HG03442 (cell line): ENCODE data around the gene PPP1R16B.
A peak's percentile ranks its signal among the peaks of the same experiment; 100 is the strongest.

Source experiments
- ATAC-seq: cut with Tn5 transposase; IDR thresholded peaks from one replicate; pipeline ENCODE4 v1.9.1; 2021; ENCODE audit warnings: mild to moderate bottlenecking, moderate library complexity; ENCODE audit not compliant: unreplicated experiment

PPP1R16B gene

DNA sequence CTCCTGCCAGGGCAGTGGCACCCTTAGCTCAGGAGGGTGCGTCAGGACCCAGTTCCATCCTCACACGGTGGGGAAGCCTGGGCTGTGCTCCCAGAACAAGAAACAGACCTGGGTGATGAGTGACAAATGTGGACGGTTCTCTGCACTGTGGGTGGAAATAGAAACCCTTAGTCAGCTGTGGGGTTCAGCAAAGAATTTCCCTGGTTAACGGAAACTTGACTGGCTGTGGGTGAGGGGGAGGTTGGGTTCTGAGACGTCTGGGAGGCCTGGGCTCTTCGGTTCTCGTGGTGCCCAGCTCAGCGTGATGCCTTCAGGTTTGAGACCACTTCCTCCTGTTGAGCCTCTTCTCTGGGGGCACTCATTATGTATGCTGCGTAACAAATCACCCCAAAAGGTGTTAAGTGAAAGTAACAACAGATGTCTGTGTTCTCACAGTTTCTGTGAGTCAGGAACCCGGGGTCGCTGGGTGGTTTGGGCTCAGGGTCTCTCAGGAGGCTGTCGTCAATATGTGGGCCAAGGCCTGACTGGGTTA is 67.6 kb downstream of the PPP1R16B start:
- ATAC-seq = peak; percentile 45

DNA sequence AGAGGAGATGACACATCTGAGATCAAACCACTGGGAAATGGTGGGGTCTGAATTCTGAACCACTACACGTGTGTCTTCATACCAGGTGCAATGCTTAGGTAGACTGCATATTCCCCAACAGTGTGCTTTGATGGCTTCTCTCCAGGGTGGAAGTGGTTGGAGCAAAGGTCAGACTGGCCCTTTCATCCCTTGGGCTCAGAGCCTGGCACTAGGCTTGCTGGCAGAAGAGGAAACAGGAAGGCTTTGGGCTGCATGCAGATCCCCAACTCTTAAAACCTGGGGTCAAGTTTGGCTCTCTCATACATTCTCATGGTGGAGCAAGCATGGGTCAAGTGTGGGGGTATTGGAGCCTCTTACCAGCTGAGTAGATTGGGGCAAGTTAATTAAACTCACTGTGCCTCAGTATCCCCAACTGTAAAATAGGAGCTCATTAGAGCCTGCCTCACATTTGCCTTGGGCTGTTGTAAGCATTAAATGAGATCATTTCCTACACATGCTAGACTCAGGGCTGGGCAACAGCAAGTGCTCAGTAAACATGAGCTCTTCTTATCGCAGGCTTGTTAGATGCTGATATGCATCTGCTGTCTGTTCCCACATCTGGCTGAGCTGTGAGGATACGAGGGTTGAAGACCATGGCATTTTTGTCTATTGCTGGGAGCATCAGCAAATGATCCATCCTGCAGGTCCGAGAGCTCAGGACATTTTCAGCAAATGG is 69.1 kb downstream of the PPP1R16B start:
- ATAC-seq = no peak

DNA sequence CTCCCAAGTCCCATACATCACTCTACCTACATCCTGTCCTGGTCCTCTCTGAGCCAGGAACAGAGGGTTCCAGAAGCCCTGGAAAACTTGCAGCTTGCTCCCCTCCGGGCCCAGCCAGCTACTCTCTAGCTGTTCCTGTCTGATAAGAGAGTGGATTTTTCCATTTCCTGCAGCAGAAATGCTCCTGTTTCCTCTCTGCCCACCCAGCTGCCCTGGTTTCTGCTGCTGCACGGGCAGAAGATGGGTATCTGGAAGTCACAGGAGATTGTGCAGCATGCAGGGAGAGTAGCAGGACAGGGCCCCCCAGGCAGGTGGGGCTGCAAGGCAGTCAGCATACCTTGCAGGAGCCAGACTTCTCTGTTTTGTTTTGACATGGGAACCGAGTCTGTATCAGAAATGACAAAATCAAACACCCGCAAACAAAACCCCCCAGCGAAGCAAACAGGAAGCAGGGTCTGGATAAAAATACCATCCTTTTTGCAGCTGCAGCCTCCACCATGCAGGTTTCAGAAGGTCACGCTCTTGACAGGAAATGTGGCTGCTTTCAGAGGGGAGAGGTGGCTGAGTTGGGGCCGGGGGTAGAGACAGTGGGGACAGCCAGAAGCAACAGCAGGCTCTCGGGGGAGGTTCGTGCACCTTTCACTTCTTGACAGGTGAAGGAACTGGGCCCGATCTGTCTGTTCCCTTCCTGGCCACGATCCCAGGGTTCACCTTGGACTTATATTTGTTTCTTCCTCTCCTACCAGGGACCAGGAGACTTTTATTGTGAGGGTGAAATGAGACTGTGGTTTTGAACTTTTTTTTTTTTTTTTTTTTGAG is 69.9 kb downstream of the PPP1R16B start:
- peak; percentile 46 for ATAC-seq

DNA sequence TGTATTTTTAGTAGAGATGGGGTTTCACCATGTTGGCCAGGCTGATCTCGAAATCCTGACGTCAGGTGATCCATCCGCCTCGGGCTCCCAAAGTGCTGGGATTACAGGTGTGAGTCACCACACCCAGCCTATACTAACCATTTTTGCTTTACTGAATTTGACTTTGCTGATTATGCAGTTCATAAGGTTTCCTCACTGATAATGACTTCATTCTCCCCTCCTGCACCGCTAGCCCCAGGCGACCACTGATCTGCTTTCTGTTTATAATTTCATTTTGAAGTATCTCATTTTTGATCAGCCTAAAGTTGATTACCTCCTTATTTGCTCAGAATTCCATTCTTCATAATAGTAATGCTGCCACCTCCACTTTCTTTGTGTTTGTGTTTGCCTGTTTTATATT is 72.0 kb downstream of the PPP1R16B start:
- no peak for ATAC-seq

DNA sequence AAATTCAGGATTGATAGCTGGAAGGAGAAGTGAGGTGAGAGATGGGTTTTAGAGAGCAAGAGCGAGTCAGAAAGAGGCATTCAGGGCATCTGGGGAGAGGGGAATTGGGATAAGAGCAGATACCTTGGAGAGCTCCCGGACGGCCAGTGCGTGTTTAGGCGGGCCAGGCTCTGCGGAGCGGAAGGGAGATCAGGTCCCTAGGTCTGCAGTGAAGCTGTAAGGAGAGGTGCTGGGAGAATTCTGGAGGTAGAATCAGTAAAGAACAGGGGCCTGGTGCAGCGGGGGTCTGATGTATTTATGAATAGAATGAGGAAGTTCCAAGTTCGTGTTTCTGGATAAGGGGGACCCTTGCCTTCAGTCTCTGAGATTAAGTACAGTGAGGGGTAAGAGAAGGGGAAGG is 73.4 kb downstream of the PPP1R16B start:
- no peak for ATAC-seq

DNA sequence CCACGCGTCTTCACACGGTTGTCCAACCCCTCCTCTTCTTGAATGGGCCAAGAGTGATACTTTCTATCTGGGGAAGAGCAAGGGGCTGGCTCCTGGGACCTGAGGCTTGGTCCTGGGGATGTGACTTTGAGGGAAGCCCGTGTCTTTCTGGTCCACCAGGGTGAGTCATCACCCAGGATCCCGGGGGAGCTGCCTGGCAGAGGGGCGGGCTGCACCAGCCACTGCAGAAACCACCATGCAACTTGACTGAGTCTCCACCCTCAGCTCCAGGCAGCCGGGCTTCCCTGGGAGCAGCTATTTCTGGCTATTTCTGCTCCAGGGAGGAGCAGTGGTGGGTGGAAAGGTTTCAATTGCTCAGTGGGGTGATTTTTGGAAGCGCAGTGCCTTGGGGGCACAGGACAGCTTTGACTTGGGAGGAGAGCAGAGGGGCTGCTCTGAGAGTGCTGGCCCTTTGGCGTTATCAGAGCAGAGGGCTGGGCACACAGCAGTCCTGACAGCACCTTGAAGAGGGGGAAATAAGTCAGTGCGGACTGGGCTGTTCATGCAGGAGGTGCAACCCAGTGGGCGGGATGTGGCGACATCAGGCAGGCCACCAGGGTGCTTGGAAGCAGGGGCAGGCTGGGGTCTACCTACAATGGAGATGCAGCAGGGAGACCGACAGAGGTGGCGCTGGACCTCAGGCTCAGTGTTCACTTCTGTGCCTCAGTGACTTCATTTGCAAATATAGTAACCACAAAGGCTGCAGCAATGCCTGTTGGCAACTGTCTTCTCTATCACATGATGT is 75.6 kb downstream of the PPP1R16B start:
- no peak for ATAC-seq

DNA sequence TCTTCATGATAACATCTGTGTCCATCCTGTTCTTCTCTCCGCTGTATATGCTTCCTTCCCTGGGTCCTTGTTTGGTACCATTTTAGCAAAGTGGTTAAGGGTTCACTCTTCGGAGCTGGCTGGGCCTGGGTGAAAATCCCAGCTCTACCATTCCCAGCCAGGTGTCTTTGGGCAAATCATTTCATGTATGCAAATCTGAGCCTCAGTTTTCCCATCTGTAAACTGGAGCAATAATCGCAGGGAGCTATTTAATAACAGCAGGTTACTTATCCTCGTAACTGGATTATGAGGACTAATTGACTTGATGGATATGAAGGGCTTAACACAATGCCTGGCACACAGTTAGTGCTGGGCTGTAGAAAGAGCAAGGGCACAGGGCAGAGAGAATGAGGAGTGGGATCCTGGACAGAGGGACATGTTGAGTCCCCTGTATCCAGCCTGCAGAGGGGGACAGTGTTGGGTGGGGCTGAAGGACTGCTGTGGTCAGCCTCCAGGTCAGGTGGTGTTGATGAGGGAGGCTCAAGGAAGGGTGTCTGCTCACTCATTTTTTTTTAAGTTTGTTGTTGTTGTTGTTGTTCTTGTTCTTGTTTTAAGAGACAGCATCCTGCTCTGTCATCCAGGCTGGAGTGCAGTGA is 76.4 kb downstream of the PPP1R16B start:
- ATAC-seq = no peak

DNA sequence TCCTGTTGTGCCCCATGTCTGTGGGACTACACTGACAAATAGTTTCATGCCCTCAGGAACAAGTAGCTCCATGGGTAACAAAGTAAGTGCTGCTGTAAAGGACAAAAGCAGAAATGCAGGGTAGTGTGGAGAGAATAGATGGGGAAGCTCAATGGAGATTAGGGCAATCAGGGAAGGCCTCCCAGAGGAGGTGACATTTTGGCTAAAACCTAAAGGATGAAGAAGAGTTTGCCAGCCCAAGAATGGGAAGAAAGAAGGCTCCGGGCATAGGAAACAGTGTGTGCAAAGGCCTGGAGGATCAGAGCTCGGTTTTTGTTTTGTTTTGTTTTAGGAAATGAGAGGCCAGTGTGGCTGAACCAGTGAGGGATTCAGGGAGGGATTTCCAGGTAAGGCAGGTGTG is 77.1 kb downstream of the PPP1R16B start:
- no peak for ATAC-seq

DNA sequence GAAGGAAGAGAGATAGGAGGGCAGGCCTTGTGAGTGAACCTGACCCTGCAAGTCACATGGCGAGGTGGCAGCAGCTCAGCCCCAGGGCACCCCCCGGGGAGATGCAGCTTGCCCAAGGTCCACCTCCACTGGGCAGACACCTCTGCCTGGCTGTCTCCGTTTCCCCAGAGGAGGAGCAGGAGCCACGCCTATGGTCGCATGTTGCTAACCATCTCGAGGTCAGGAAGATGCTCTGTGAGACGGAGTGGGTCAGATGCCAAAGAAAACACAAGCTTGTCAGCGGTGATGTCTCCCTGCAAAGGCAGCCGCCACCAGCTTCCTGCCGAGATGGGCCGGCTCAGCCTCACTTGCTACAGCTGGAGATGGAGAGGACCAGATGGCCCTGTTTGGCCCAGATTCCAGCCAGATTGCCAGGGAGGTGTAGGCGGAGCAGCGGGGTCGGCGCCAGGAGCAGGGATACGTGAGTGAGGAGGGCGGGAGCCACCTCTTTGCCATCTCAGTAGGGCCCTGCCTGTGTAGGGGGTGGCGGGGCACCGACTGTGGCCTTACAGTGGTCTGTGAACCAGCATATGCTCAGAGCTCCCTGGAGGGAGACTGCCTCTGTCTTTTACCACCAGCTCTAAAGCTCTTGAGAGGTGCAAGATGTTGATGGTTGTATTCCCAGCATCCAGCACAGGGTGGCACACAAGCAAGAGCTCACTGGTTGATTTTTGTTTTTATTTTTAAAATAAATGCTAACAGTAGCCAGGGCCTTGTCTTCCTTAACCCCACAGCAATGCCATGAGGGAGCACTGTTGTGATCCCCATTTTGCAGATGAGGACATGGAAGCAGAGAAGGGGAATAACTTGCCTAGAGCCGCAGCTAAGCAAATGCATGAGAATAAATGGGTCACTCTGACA is 77.8 kb downstream of the PPP1R16B start:
- ATAC-seq = no peak

DNA sequence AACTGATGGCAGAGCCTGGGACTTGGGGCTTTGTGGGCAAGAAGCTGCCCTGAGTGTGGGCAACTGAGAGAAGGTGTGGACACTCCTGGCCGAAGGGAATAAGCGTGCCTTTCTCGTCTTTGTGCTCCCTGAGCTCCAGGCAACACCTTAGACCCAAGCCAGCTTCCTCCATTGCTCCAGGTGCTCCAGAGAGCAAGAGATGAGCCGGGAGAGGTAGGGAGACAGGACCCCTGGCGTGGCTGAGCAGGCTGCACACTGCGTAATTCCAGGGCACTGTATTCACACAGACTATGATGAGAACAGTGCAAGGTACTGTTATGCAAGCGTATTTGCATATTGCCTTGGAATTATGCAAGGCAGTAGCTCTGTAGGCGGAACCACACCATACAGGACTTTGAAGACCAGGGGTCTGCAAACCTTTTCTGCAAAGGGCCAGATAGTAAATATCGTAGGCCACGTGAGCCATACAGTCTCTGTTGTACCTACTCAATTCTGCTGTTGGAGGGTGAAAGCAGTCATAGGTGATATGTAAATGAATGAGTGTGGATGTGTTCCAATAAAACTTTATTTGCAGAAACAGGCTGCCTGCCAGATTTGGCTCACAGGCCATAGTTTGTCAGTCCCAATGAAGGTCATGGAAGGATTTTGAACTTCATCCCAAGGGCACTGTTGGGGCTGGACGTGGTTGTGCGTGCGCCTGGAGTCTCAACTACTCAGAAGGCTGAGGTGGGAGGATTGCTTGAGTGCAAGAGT is 78.7 kb downstream of the PPP1R16B start:
- no peak for ATAC-seq

DNA sequence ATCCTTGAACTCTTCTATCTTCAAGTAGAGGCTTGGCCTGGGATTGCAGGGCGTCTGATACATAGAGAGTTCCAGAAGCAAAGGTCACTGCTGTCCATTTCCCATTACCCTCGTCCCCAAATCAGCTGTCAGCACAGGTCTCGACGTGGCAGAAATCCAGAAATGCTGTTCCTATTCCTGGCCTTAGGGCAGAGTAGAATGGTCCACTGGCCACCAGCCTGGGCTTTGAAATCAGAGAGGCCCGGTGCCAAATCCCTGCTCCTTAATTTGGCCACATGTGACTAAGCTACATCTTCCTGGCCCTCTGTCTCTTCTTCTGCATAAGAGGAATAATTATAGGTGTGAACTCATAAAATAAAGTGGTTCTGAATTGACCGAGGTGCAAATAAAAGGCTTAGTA is 79.9 kb downstream of the PPP1R16B start:
- no peak for ATAC-seq

DNA sequence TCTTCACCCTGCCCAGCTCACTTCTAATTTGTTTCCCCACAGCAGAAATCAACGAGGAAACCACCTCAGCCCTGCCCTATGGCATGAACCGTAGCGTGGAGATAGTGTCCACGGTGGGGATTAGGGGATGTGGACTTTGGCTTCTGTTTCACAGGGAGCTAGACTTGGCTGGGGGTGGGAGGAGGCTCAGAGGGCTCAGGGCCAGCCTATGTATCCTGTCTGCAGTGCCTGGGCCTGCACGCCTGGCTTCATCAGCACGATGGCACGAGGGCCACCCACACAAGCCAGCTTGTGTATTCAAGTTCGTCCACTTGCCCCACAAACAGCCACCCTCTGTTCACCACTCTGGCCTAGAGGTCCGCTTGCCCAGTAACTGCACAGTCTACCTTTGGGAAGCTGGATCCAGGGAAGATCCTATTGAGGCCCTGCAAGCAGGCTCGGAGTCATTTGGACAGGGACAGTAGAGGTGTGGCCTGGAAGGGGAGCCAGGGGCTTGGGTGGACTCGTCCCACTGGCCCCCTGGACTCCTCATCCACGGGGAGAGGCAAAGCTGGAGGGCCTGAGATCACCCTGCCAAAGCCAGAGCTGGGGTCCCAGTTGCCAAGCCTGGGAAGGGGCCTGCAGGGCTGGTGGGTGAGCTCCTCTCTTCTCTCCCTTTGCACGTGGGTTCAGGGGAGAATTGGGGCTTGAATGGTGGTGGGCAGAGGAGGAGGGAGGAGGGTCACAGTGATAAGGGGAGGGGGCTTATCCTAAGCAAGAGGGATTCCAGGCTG is 82.7 kb downstream of the PPP1R16B start:
- ATAC-seq = no peak

DNA sequence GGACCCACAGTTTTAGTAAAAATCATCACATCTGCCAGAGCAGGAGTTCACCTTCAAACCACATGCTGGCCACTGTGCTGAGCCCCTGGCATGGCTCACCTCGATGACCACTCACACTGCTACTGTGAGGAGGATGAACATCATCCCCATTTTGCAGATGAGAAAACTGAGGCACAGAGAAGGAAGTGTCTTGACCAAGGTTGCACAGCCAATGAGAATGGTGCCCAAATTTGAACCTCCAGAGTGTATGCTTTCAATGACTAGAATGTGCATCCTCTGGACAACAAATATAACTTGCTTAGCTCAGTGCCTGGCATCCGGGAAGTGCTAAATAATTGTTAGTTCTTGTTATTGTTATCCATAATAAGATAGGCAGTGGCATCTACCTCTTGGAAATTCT is 83.6 kb downstream of the PPP1R16B start:
- ATAC-seq = no peak

DNA sequence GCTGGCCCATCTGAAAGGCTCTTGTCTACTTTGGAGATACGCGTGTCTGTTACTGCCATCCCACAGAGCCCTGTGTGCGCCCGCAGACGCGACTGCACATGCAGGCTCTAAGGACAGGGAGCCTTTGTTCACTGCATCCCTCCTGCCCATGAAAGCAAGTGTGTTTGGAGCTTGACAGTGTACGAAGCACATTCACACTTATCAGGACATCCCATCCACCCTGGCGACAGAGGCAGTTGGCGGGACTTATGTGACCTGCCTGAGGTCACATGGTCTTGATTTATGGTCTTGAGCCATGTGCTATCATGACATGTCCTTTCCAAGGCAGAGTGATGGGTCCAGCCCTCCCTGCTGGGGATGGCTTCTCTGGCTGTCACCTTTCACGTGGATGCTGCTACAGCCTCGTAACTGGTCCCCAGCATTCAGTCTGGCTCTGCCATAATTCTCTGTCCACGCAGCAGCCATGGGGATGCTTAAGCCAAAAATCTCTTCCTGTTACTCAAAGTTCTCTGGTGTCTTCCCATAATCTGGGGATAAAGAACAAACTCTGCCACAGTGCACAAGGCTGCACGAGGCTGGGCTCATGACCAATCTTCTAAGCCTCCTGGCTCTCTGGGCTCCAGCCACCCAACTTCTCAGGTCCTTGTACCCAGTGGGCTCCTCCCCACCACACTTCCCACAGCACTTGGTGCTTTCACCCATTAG is 84.4 kb downstream of the PPP1R16B start:
- ATAC-seq = no peak

DNA sequence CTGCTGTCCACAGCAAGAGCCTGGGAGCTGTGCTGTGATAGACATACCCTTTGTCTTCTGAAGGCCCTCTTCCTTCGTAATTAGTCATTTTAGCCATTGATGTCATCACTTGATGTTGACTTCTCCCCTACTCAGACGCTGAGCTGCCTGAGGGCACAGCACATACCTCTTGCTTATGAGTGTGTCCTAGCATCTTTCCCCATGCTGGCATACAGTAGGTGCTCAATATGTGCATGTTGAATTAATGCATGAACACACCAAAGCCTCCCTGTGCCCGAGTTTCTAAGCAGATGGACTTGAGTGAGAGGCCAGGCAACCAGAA is 85.0 kb downstream of the PPP1R16B start:
- no peak for ATAC-seq

DNA sequence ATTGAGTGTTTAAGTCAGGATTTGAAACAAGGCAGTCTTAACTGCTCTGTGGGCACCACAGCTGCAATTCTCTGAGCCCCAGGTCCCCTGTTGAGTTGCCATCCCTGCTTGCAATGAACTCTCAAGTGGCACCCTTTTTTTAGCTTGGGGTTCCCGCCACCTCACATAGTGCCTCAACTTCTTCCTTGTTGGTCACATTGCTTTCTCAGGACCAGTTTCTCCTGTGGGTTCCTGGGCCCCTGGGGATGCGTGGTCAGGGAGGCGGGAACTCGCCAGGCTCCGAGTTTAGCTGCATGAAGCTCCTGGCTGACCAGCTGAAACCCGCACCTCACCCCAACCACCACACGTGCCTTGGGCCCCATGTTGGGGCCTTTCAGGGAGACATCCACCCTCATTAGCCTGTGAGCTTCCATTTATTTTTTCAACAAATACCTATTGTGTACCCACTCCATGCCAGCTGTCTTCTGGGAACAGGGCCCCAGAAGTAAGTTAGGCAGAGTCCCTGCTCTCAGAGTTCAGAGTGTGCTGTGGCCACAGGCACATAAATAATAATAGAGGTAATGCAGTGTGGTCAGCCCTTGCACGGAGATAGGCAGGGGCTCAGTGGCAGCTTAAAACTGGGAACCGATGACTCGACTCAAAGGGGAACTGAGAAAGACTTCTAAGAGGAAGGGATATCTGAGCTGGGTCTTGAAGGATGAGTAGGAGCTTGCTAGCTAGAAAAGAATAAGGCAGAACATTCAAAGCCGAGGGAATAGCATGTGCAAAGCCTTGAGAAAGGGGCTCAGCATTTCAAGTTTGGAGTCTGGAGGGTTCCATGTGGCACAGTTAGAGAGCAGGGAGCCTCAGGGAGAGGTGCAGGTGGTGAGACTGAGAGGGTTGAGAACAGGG is 86.8 kb downstream of the PPP1R16B start:
- ATAC-seq = peak; percentile 48

DNA sequence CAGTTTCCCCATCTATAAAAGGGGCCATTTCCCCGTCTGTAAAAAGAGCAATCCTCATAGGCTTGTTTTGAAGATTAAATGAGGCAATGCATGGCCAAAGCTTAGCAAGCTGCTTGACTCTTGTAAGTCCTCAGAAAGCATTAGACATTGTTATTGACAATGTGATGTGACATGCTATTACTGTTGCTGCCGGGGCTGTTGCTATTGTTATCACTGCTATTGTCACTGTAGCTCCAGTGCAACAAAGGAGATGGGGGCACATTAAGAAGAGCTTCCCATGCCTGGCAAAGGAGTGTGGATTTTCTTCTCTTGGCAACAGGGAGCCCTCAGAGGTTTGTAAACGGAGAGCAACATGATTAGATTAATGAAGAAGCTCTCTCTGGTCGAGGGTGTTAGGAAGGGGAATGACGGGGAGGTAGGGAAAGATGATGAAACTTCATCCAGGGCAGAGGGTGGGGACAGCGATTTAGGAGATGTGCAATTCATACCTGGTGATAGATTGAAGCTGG is 87.6 kb downstream of the PPP1R16B start:
- no peak for ATAC-seq
